ENCODE measurements around the gene ATP6V0E1.

ATP6V0E1 gene

DNA sequence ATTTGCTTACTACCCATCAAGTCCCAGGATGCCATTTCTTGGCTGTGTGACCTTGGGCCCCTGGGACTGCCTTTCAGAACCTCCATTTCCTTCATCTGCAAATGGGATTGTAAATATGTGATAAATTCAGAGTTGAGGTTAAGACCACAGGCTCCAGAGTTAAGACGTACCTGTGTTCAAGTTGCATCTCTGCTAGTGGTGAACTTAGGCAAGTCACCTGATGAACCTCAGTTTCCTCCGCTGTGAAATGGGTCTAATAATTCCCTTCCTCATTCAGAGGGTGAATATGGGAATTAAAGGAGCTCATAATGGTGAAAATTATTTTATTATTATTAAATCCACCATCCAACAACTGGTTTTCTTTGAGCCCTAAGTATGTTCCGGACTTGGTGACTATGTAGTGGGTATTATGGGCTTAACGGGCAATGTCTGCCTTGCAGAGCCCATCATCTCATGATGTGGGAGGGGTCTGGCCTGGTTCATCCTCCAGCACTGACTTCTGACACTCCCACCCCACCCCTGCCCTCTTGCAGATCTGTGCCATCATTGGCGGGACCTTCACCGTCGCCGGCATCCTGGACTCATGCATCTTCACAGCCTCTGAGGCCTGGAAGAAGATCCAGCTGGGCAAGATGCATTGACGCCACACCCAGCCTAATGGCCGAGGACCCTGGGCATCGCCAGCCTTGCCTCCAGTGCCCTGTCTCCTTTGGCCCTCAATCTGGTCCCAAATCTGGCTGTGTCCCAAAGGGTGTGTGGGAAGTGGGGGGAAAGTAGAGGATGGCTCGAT lies 33.2 kb upstream of the ATP6V0E1 start:
- Mint-ChIP-seq H3K27ac (no peak overlapping the region), H3K36me3 (peaks cover 2% of the 10 kb centered on the region), H3K9me3 (ENCODE audit: low read depth) (no peaks in the 10 kb centered on the region), H3K27me3 (no peaks in the 10 kb centered on the region), H3K4me3 (no peak overlapping the region), H3K4me1 (ENCODE audit: low read depth) (no peaks in the 10 kb centered on the region)

DNA sequence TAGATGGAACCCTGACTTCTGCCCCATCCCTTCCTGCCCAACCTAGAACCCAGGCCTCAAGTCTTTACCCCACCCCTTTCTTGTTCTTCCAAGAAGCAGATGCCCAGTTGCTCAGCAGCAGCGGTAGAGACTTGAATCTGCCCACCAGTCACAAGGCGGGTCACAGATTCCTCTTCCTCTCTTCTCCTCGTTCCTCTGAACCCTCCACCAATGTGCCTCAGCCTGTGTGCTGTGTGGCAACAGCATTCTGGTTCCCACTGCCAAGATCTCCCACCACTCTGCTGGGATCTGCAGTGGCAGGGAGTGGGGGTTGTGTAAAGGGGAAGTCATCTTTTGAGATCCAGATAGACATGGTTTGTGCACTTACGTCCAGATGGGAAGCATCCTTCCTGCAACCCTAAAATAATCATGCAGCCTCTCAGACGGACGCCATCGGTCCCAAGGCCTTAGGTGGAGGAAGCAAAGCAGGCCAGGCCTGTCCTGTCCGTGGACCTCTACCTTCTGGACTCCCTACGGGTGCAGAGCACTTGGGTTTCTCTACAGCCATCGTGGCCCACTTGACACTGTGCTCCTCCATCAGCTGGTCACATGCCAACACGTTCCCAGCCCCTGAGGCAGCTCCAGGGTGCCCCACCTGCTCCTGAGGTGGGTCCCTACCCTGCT lies 32.1 kb upstream of the ATP6V0E1 start:
- Mint-ChIP-seq H3K36me3 (peaks cover 2% of the 10 kb centered on the region), H3K27ac (no peak overlapping the region), H3K4me1 (ENCODE audit: low read depth) (no peaks in the 10 kb centered on the region), H3K4me3 (no peak overlapping the region), H3K27me3 (no peaks in the 10 kb centered on the region), H3K9me3 (ENCODE audit: low read depth) (no peaks in the 10 kb centered on the region)

DNA sequence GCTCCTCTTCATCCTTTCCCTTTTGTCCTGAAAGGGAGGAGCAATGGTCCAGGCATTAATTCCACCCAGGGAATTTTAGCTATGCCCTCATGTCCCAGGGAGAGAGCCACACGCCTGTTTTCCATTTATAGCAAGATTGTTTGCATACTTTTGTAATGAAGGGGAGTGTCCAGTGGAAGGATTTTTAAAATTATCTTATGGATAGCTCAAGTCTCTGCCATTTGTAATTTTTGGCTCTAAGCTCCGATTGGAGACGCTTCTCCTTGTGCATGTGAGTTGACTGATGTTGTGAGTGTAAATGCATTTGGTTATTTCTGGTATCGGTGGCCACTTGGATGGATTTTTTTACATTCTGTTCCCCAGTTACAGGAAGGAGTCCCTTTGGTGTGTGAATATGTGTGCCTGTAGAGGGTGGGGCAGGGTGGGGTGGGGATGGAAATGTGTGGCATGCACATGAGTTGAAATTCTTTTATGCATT lies 31.5 kb upstream of the ATP6V0E1 start:
- peaks cover 2% of the 10 kb centered on the region for H3K4me1 Mint-ChIP-seq (ENCODE audit: low read depth)
- no peaks in the 10 kb centered on the region for H3K9me3 Mint-ChIP-seq (ENCODE audit: low read depth)
- no peak overlapping the region for H3K27ac Mint-ChIP-seq
- H3K36me3 Mint-ChIP-seq, result peaks cover 2% of the 10 kb centered on the region
- H3K27me3 Mint-ChIP-seq, result no peaks in the 10 kb centered on the region
- H3K4me3 Mint-ChIP-seq, result no peak overlapping the region

DNA sequence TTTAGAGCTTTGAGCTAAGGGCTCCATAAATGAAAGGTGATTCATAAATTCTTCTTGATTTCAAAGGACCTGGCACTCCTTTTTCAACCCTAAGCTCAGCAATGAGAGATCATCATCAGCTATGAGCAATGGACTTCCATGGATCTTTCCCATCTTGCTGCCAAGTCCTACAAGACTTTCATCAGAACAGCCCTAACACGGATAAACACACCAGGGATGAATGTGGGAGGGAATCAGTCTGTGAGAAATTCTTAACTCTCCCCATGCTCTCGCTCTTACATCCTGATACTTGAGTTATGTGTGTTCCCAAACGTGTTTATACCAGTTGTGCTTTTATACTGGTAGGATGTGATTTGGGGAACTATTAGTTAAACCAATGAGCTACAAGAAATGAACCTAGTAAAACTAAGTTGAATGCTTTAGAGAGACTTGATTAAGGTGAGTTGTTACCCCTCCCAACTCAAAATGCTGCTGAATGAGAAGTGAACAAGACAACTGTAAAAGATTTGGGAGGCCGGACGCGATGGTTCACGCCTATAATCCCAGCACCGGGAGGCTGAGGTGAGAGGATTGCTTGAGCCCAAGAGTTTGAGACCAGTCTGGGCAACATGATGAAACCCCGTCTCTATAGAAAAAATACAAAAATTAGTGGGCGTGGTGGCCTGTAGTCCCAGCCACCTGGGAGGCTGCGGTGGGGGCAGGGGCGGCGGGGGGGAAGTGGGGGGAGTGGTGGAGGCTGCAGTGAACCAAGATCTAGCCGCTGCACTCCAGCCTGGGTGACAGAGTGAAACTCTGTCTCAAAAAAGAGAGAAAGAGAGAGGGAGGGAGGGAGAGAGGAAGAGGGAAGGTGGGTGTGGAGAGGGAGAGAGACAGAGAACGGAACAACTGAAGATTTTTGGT lies 29.5 kb upstream of the ATP6V0E1 start:
- H3K4me3 Mint-ChIP-seq, result no peak overlapping the region
- no peak overlapping the region for H3K27ac Mint-ChIP-seq
- peaks cover 8% of the 10 kb centered on the region for H3K4me1 Mint-ChIP-seq (ENCODE audit: low read depth)
- no peaks in the 10 kb centered on the region for H3K9me3 Mint-ChIP-seq (ENCODE audit: low read depth)
- H3K36me3 Mint-ChIP-seq, result peaks cover 2% of the 10 kb centered on the region
- H3K27me3 Mint-ChIP-seq, result no peaks in the 10 kb centered on the region

DNA sequence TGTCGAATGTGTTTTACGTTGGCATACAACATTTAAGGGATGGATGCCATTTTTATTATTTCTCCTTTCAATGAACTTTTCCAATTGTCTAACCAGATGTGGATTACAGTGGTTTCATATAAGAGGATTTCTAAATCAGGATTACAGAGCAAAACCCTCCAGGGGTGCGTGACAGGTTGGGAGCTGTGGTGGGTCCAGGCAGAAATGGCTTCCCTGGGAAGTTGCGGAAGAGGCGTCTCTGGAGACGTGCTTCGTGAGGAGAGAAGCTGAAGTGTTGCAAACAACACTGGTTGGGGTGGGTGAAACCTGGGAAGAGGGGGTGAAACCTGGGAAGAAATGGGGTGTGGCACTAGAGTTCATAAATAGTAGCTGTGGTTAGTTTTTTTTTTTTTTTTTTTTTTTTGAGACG lies 28.8 kb upstream of the ATP6V0E1 start:
- Mint-ChIP-seq H3K4me1 (ENCODE audit: low read depth) (peaks cover 9% of the 10 kb centered on the region), H3K36me3 (peaks cover 2% of the 10 kb centered on the region), H3K27me3 (no peaks in the 10 kb centered on the region), H3K4me3 (no peak overlapping the region), H3K27ac (no peak overlapping the region), H3K9me3 (ENCODE audit: low read depth) (no peaks in the 10 kb centered on the region)

DNA sequence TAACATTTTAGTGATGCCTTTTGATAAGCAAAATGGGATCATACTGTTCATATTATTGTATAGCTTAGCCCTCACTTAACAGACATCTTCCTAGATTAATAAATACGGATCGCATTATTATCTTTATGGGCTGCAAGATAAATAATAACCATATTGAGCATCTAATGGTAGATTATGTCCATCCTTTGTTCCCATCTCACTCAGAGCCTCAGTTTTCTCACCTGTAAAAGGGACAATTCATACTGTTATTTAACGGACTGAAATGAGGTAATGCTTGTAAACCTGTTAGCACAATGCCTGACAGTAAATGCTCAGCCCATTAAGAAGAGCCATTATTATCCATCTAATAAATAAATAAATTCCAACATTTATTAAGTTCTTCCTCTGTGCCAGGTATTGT lies 27.3 kb upstream of the ATP6V0E1 start:
- Mint-ChIP-seq H3K27me3 (no peaks in the 10 kb centered on the region), H3K4me3 (no peak overlapping the region), H3K9me3 (ENCODE audit: low read depth) (no peaks in the 10 kb centered on the region), H3K27ac (no peak overlapping the region), H3K4me1 (ENCODE audit: low read depth) (peaks cover 18% of the 10 kb centered on the region), H3K36me3 (peaks cover 2% of the 10 kb centered on the region)

DNA sequence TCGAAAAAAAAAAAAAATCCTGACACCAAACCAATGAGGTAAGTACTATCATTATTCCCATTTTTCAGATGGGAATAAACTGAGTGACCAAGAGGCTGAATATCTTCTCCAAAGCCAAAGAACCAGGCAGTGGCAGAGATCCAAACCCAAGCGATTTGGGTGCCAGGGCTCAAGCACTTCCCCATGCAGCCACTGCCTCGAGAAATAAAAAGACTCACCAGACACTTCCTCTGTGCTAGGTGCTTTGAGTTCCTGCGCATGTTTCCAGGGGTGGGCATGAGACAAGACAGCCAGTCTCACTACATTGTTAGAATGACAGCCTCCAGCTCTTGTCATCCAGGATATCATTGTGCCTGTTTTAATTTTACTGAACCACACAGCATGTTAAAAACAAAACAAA lies 26.6 kb upstream of the ATP6V0E1 start:
- H3K36me3 Mint-ChIP-seq, result peaks cover 4% of the 10 kb centered on the region
- H3K27me3 Mint-ChIP-seq, result no peaks in the 10 kb centered on the region
- peaks cover 22% of the 10 kb centered on the region for H3K4me1 Mint-ChIP-seq (ENCODE audit: low read depth)
- H3K4me3 Mint-ChIP-seq, result peak overlapping the region; percentile 35
- no peak overlapping the region for H3K27ac Mint-ChIP-seq
- no peaks in the 10 kb centered on the region for H3K9me3 Mint-ChIP-seq (ENCODE audit: low read depth)

DNA sequence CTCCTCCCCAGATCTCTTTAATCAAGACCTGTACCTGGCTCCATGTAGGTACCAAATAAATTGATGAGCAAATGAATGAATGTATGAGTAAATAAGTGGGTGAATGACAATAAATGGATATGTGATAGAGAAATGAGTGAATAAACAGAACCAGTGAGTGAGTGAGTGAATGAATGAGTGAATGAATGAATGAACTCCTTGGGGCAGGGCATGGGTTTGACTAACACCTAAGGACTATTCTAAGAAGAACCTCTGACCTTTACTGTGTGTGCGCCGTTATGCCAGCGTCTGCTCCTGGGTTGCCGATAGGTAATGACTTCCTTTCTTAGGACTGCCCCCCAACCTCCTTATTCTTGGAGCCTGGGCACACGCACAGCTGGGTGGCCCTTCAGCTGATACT lies 26.1 kb upstream of the ATP6V0E1 start:
- peaks cover 4% of the 10 kb centered on the region for H3K36me3 Mint-ChIP-seq
- no peaks in the 10 kb centered on the region for H3K9me3 Mint-ChIP-seq (ENCODE audit: low read depth)
- peak overlapping the region; percentile 1 for H3K27ac Mint-ChIP-seq
- peaks cover 22% of the 10 kb centered on the region for H3K4me1 Mint-ChIP-seq (ENCODE audit: low read depth)
- H3K27me3 Mint-ChIP-seq, result no peaks in the 10 kb centered on the region
- peak overlapping the region; percentile 35 for H3K4me3 Mint-ChIP-seq

DNA sequence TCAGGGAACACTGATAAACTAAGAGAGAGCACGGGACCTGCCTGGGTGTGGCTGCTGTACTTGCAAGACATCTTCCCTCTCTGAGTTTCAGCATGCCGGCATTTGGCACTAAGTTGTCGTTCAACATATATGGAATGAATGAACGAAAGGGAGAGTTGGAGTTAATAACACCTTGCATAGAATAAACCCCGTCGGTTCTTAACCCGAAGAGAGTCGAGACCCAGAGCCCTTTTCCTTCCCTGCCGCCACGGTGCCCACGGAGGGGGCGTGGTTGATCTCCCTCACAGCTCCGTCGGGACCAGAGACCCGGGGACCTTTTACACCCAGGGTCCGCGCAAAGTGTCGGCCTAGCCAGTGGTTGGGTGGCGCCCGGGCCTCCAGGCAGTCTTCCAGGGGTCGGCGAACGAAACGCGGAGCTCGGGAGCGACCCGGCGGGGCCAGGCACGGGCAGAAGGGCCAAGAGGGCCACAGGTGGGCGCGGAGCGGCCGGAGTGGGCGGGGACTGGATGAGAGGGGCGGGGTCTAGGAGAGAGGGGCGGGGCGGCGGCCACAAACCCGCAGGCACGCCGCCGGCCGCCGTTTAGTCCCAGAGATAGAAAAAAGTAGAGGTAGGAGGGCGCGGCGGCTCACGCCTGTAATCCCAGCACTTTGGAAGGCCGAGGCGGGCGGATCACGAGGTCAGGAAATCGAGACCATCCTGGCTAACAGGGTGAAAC lies 25.1 kb upstream of the ATP6V0E1 start:
- Mint-ChIP-seq H3K27me3 (no peaks in the 10 kb centered on the region), H3K27ac (peak overlapping the region; percentile 92), H3K9me3 (ENCODE audit: low read depth) (no peaks in the 10 kb centered on the region), H3K4me1 (ENCODE audit: low read depth) (peaks cover 22% of the 10 kb centered on the region), H3K4me3 (peak overlapping the region; percentile 94), H3K36me3 (peaks cover 4% of the 10 kb centered on the region)

DNA sequence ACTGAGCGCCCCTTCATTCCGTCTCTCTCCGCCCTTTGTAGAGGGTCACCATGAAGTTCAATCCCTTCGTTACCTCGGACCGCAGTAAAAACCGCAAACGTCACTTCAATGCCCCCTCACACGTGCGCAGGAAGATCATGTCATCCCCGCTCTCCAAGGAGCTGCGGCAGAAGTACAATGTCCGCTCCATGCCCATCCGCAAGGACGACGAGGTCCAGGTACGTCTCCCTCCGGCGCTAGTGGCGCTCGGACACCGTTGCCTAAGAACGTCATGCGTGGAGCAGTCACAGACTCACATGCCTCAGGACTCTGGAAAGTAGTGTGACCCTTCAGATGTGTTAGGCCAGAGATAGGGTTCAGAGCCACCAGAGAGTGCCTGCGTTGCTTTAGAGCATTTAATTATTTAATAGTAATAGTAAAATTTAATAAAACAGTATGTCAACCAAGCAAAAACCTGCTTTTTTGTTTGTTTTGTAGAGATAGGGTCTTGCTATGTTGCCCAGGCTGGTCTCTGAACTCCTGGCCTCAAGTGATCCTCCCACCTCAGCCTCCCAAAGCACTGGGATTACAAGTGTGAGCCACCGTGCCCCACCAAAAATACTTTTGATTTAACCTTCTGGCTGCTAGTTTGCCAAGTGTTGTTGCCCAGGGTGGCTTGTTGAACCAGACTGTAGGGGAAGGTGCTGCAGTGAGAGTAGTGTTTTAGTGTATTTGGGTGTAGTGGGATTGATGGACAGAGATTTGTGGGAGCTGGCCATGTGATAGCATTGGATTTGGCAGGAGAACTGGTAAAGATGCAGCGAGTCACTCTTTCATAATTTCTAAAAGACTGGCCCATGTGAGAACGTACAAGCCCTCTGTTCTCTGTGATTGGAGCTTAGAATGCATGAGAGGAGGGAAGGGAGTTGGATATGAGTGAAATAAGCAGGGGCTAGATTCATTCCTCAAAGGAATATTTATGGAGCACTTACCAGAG lies 23.5 kb upstream of the ATP6V0E1 start:
- Mint-ChIP-seq H3K4me3 (peak overlapping the region; percentile 94), H3K27me3 (no peaks in the 10 kb centered on the region), H3K27ac (peak overlapping the region; percentile 92), H3K9me3 (ENCODE audit: low read depth) (no peaks in the 10 kb centered on the region), H3K36me3 (peaks cover 6% of the 10 kb centered on the region), H3K4me1 (ENCODE audit: low read depth) (peaks cover 22% of the 10 kb centered on the region)

DNA sequence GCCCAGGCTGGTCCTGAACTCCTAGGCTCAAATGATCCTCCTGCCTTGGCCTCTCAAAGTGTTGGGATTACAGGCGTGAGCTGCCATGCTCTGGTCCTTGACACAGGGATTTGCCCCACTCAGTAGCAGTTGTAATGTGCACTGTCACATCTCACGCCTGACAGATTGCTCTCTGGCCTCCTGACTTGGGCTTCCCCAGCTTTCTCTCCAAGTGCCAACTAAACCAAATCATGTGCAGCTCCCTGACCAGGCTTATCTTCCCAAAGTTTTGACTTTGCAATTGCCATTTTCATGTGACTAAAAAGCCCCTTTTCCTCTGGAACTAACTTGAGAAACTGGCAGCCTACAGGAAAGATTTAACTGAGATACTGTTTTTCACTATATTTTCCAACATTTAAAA lies 13.7 kb upstream of the ATP6V0E1 start:
- peaks cover 8% of the 10 kb centered on the region for H3K36me3 Mint-ChIP-seq
- H3K27me3 Mint-ChIP-seq, result peaks cover 1% of the 10 kb centered on the region
- H3K4me1 Mint-ChIP-seq (ENCODE audit: low read depth), result no peaks in the 10 kb centered on the region
- no peaks in the 10 kb centered on the region for H3K9me3 Mint-ChIP-seq (ENCODE audit: low read depth)
- no peak overlapping the region for H3K27ac Mint-ChIP-seq
- H3K4me3 Mint-ChIP-seq, result no peak overlapping the region

DNA sequence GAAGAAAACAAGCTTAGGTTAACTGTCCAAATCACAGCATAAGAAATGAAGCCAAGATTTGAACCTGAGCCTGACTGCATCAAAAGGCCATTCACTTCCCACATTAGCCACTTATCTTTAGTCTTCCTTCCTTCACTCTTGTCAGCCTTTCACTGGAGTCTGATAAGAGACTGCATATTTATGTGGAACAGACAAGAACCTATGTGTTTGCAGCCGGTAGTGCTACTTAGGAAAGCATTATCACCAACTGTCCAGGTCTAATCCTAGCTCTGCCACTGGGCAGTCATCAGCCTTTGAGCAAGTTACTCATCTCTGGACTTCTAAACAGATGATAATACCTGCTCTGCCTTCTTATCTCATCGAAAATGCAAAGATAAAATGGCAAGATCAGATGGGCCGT lies 12.1 kb upstream of the ATP6V0E1 start:
- Mint-ChIP-seq H3K4me3 (no peak overlapping the region), H3K27ac (no peak overlapping the region), H3K27me3 (peaks cover 1% of the 10 kb centered on the region), H3K4me1 (ENCODE audit: low read depth) (no peaks in the 10 kb centered on the region), H3K9me3 (ENCODE audit: low read depth) (no peaks in the 10 kb centered on the region), H3K36me3 (peaks cover 2% of the 10 kb centered on the region)

DNA sequence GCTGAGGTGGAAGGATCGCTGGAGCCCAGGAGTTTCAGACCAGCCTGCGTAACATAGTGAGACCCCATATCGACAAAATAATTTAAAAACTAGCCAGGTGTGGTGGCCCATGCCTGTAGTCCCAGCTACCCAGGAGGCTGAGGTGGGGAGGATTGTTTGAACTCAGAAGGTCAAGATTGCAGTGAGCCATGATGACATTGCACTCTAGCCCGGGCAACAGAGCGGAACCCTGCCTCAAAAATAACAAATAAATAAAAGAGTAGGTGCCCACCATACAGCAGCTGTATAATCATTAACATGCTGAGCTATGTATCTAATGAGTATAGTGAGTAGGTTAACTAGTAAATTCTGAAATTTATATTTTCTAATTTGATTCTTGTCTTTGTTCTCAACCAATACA lies 11.0 kb upstream of the ATP6V0E1 start:
- no peak overlapping the region for H3K4me3 Mint-ChIP-seq
- no peaks in the 10 kb centered on the region for H3K4me1 Mint-ChIP-seq (ENCODE audit: low read depth)
- no peak overlapping the region for H3K27ac Mint-ChIP-seq
- no peaks in the 10 kb centered on the region for H3K9me3 Mint-ChIP-seq (ENCODE audit: low read depth)
- peaks cover 2% of the 10 kb centered on the region for H3K36me3 Mint-ChIP-seq
- H3K27me3 Mint-ChIP-seq, result peaks cover 1% of the 10 kb centered on the region
